HG02588 (cell line): ENCODE measurements around the gene SDK1.

Source experiments
- ATAC-seq: cut with Tn5 transposase; IDR thresholded peaks from one replicate; pipeline ENCODE4 v1.9.1; 2021; ENCODE audit warnings: mild to moderate bottlenecking, moderate library complexity; ENCODE audit not compliant: unreplicated experiment

Gene SDK1

GRCh38 chr7:4269086-4269485 lies 968.0 kb downstream of the SDK1 start:
- no peak for ATAC-seq

DNA sequence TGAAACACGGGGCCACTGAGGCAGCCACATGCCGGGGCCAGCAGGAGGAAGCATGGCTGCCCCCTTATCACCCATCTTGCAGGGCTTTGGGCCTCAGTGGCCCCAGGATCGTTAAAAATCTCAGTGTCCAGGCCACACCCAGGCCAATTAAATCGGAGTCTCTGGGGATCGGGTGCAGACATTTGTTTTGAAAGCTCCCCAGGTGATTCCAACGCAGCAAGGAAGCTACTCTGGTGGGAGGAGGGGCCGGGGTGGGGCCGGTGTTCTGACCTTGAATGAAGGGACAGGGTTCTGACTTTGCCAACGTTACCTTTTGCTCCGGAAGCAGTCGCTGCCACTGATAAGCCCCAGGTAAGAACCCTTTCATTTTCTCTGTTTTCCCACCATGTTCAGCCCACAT lies 968.7 kb downstream of the SDK1 start:
- ATAC-seq = no peak

GRCh38 chr7:4270268-4270667 lies 969.2 kb downstream of the SDK1 start:
- ATAC-seq = no peak

DNA sequence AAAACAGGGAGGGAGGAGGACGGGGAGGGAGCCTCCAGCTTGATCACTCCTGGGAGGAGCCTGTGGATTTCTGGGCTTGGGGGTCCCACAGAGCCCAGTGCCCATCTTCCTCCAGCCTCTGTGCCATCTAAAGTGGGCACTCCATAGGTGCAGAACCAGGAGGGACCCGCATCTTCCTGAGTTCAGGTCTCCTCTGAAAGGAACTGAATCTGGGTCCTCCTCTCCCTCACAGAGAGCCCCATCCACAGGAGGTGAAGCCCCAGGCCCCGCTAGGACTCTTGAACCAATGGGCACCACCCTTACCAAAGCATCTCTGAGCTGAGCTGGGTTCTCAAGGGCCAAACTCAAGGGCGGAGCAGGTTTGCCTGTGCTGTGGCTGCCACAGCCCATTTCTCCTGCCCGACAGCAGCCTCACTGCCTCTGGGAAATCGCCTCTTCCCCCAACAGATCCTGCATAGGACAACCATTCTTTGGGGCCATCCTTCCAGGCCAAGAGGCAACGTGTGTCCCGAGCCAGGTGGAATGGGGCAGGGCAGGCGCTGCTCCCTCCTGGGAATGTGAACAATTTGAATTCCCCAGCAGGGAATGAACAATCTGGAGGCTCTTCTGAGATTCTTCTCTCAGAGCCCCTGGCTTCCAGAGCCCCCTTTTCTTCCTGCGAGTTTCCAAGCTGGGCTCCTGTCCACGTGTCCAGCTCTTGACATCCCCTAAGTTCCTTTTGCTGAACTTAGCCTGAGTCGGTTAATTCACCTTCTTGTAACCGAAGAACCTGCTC lies 970.1 kb downstream of the SDK1 start:
- no peak for ATAC-seq

- ATAC-seq = no peak
These were observed 970.6 kb downstream of the SDK1 start for GRCh38 chr7:4271716-4272015.

- ATAC-seq = no peak
These were observed 971.1 kb downstream of the SDK1 start for GRCh38 chr7:4272141-4272540.

DNA sequence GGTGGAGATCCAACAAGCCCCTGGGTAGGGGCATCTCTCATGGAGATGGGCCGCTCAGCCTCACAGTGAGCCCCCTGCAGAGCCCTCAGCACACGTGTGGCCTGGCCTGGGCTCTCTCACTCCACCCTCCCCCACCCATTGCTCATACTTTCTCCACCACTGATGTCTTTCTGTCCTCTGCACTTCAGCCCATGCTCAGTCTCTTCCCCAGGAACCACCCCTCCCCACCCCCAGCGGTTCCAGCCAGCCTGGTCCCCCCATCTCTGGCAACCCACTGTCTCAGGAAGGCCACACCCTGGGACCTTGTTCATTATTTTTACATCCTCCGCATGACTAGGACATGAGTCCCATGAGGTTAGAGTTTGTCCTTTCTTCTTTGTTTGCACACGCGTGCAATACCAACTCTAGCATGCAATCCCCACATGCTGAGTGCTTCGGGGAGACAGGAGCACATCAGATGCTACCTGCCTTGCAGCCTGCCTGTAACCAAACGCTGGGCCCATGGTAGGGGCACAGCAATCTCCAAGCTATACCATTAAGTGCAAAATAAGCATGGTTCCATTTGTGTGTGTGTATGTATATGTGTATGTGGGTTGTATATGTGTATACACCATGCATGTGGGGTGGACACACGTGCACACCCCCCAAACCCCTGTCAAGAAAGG lies 972.6 kb downstream of the SDK1 start:
- no peak for ATAC-seq

DNA sequence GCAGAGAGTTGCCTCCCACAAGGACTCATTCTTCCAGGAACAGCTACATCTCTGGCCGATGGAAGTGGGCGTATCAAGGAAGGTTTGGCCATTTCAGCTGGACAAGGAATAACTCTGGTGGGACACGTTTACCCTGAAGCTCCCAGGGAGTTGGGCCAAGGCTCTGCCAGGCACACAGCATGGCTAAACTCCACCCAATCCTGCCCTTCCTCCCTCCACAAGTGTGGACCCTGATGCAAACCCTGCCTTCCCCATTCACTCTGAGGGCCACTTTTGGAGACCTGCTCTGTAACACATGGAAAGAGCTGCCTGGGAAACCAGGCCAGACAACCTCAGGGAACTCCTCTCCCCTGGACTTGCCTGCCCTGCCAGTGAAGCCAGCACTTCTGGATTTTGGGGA lies 973.2 kb downstream of the SDK1 start:
- no peak for ATAC-seq

DNA sequence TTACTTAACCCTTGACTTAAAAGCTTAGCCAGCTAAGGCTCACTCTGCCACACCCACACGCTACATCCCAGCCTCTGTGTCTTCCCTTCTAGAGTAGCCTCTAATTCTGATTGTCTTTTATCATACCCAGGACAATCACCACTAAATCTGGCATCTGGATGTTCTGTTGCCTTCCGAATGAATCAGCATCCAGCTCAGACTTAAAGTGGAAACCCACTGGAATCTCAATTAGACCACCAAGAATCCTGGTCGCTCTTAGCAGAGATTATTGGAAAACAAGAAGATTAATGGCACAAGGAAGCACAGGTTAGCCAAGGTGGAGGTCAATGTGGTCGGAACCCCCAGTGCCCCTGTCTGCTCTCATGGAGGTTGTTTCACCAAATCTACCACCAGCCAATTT lies 976.9 kb downstream of the SDK1 start:
- no peak for ATAC-seq

GRCh38 chr7:4279216-4279615 lies 978.2 kb downstream of the SDK1 start:
- ATAC-seq = no peak

- no peak for ATAC-seq
These were observed 980.4 kb downstream of the SDK1 start for GRCh38 chr7:4281231-4281993.

DNA sequence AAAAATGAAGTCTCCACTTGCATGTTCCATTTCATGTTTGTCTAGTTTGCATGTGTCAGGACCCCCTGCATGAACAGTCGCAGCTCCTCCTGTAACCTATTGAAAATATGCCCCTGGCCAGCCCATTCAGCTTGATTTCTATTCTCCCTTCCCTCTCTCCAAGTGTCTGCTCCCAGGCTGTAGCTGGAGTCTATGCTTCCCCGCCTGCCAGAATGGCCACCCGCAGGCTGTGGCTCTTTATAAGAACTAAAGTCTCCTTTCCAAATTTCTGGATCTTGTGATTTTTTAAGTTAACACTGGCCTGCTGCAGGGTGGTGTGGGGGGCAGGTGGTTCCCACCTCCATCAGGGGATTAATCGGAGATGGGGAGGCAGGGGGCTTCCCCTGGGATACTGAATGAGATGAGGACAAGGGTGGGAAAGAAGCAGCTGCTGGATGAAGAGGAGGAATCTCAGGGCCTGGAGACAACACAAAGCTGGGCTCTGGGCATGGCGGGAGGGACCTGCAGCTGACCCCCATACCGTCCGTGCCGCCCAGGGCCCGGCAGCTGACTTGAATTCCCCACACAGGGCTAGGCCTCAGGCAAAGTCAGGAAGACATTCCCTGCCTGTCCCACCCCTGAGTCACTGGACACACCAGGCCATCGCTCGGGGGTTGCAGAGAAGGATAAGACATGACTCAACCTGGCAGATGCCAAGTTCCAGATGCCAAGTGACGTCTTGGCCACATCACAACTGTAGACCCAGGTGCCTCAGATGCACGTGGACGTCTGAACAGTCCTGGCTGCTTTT lies 981.6 kb downstream of the SDK1 start:
- ATAC-seq = no peak

GRCh38 chr7:4286351-4286750 lies 985.3 kb downstream of the SDK1 start:
- no peak for ATAC-seq

DNA sequence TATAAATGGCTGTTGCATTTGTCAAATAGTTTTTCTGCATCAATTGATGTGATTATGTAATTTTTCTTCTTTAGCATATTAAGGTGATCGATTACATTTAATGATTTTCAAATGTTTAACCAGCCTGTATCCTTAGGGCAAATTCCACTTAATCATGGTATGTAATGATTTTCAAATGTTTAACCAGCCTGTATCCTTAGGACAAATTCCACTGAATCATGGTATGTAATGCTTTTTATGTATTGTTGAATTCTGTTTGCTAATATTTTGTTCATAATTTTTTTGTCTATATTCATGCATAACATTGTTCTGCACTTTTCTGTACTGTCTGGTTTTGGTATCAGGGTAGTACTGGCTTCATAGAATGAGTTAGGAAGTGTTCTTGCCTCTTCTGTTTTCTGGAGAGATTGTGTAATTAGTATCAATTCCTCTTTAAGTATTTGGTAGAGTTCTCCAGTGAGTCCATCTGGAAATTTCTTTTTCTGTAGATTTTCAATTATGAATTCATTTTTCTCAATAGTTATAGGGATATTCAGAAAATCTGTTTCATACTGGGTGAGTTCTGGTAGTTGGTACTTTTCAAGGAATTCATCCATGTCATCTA lies 987.8 kb downstream of the SDK1 start:
- ATAC-seq = no peak

GRCh38 chr7:4297165-4297917 lies 996.3 kb downstream of the SDK1 start:
- no peak for ATAC-seq

- no peak for ATAC-seq
These were observed 996.8 kb downstream of the SDK1 start for GRCh38 chr7:4297918-4298219.

DNA sequence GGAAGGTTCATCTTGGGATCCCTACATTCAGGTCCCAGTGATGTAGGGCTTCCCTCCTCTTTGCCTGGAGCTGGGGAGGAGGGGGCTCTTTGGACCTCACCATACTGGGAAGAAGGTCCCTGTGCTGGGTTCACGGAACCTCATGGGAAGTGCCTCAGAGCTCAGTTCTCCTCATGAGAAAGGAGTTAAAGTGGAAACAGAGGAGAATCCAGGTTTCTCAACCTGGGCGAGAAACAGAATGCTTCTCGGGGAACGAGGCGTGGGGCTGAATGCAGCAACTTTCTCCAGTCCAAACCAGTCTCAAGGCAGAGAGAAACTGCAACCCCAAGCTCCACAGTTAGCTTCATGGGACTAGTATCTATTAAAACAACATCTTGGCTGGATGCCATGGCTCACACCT lies 998.4 kb downstream of the SDK1 start:
- ATAC-seq = no peak

GRCh38 chr7:4302203-4302905 lies 1001.3 kb downstream of the SDK1 start:
- no peak for ATAC-seq

DNA sequence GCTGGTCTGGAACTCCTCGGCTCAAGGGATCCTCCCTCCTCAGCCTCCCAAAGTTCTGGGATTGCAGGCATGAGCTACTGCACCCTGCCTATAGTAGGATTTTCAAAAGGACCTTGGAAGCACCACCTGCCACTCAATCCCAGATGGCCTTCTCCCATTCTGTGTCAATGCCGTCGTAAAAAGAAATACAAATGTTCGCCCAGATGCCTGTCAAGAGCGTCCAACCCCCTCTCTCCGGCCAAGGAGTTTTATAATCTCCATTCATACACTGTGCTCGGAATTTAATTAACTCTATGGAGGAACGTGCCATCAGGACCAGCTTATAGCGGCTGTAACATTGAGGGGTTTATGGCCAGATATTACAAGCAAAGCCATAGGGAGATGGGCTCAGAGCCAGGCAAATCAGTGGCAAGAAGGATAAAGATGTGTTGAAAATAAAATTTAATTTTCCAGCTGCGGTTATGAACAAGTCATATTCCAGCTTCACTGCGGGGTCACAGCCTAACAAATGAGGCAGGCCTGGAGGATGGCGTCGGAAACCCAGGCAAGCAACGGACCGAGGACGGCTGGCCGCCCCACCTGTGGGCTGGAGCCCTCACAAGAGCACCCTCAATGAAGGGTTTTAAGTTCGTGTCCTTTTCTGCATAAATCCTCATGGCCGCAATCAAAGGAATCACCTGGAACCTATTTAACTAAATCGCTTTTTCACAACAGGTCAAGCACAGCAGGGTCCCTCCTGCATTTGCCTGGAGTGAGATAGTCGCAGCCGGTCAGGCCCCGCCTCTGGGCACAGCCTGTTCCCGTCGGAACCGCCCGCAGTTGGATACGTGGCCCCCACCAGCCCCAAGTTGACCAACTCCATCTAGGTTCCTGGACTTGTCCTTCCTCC lies 1006.5 kb downstream of the SDK1 start:
- ATAC-seq = no peak
